SK-N-MC (cell line): ENCODE results near the gene SH2D1B.

Source experiments
- DNase-seq: peaks from one replicate; pipeline ENCODE4 v3.0.0-alpha.2; 2011; ENCODE audit warnings: low read depth, low spot score
- H3K27ac ChIP-seq: fragments of 200-600 bp; sonication (generic); 2 replicates; pipeline ENCODE4 v1.5.1; 2016; ENCODE audit warnings: mixed run types
- H3K36me3 ChIP-seq: fragments of 200-600 bp; sonication (generic); 2 replicates; pipeline ENCODE4 v1.6.1; 2017; ENCODE audit warnings: antibody characterized with exemption, low read length, mixed read lengths; ENCODE audit not compliant: insufficient read depth
- H3K4me3 ChIP-seq: fragments of 200-600 bp; sonication (generic); 2 replicates; pipeline ENCODE4 v1.5.1; 2016
- H3K9ac ChIP-seq: fragments of 200-600 bp; sonication (generic); 2 replicates; pipeline ENCODE4 v1.8.0; 2017; ENCODE audit warnings: mixed run types, mixed read lengths; ENCODE audit not compliant: insufficient read length
- H3K9me3 ChIP-seq: fragments of 200-600 bp; sonication (generic); 2 replicates; pipeline ENCODE4 v1.6.1; 2017; ENCODE audit warnings: low read depth, mild to moderate bottlenecking, antibody characterized with exemption, low read length, moderate library complexity, mixed read lengths
- EZH2 ChIP-seq: fragments of 200-600 bp; sonication (generic); IDR thresholded peaks from one replicate; pipeline ENCODE4 v1.6.1; 2017; ENCODE audit warnings: antibody characterized with exemption
- FOXP2 ChIP-seq: optimal IDR thresholded peaks from 2 replicates; pipeline ENCODE3; 2011; ENCODE audit warnings: mild to moderate bottlenecking, moderate library complexity; ENCODE audit not compliant: insufficient read depth; ENCODE audit errors: extremely low read length, control extremely low read depth
- POLR2AphosphoS5 ChIP-seq: IDR thresholded peaks from 2 replicates; pipeline ENCODE4 v1.6.1; 2012; ENCODE audit warnings: mild to moderate bottlenecking, low read depth, low read length, borderline replicate concordance

Gene SH2D1B

DNA sequence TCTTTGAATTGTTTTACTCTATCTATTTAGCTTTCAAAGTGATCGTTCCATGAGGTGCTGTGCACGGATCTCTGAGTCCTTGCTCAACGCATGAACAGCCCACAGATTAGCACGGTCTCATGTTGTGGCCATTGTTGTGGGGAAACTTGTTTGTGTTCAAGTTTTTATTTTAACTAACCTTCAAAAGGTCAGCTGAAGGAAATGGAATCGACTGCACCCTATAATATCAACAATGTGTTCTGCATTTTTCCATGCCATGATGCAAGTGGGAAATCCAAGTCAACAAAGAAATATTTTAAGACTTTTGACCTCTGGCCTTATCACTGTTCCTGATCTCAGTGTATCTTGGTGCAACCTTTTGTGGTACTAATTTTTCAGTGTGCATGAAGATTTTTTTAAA lies 6.1 kb downstream of the SH2D1B start:
- no peak overlapping the region for H3K4me3 ChIP-seq
- H3K36me3 ChIP-seq, result no peaks in the 10 kb centered on the region
- H3K27ac ChIP-seq, result no peak overlapping the region
- no peak overlapping the region for H3K9ac ChIP-seq
- DNase-seq, result no peak
- TF ChIP-seq EZH2 (no peak), POLR2AphosphoS5 (no peak), FOXP2 (no peak)
- no peaks in the 10 kb centered on the region; the same call in 1 of the 2 replicates for H3K9me3 ChIP-seq

DNA sequence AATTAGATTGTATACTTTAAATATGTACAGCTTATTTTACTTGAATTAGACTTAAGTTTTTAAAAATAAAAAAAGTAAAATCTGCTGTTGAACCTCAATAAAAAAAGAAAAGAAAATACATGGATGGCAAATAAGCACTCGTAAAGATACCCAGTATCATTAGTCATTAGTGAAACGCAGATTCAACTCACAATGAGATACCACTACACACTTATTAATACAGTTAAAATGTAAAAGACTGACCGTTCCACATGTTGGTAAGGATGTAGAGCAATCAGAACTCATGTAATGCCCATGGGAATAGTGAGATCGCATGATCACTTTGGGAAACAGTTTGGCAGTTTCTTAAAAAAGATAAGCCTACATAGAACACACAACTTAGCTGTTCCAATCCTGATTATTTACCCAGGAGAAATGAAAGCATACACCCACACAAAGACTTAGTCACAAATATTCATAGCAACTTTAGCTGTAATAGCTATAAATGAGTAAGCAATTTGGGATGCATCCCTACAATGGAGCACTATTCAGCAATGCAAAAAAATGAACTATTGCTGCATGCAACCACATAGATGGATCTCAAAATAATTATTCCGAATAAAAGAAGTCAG lies 7.3 kb downstream of the SH2D1B start:
- no peak overlapping the region for H3K27ac ChIP-seq
- no peak for DNase-seq
- H3K9ac ChIP-seq, result no peak overlapping the region
- H3K36me3 ChIP-seq, result no peaks in the 10 kb centered on the region
- H3K4me3 ChIP-seq, result no peak overlapping the region
- H3K9me3 ChIP-seq, result no peaks in the 10 kb centered on the region; the same call in 1 of the 2 replicates
- TF ChIP-seq POLR2AphosphoS5, result no peak
- TF ChIP-seq FOXP2, result no peak
- TF ChIP-seq EZH2, result no peak

DNA sequence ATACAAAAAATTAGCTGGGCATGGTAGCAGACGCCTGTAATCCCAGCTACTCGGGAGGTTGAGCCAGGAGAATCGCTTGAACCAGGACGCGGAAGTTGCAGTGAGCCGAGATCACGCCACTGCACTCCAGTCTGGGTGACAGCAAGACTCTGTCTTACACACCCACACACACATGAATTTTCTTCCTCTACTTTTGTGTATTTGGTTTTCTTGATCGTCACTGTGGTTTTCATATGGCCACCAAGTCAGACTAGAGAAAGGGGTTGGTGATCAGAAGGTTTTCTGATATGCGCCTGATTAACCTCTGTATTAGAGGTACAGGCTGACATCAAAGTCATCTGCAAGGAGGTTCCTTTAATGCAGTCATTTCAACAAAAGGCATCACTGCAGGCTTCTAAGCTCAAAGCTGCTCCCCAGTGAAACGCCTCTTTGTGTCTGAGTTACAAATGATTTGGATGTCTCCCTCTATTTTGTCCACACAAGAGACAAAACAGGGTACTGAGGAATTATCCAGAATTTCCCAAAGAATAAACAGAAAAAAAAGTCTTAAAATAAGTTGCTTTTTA lies 11.1 kb downstream of the SH2D1B start:
- no peak overlapping the region for H3K9ac ChIP-seq
- H3K9me3 ChIP-seq, result no peaks in the 10 kb centered on the region; the same call in 1 of the 2 replicates
- no peak for TF ChIP-seq EZH2
- no peak for TF ChIP-seq FOXP2
- no peak for TF ChIP-seq POLR2AphosphoS5
- H3K36me3 ChIP-seq, result no peaks in the 10 kb centered on the region
- H3K4me3 ChIP-seq, result no peak overlapping the region
- DNase-seq, result no peak
- H3K27ac ChIP-seq, result no peak overlapping the region

DNA sequence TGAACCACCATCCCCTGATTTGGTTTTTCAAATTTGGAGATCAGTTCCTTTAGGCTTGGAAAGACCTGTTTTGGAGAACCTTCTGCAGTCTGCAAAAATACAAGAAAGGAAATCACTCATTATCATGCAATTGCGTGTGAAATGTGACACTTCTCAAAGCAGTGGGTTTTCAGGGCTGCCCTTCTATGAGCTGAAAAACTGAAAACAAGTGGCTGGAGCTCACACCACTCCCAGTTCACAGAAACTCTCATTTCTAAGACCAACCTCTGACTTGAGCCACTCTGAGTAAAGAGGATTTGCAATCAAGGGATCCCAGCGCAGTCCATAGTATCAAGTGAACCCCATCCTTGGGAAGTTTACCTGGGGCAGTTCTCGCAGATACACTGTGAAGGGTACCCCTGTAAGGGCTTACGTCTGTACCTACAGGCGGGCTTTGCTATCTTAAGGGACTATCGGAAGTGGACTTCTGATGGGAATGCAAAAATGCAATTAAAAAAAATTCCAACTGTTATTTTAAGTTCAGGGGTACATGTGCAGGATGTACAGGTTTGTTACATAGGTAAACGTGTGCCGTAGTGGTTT lies 12.8 kb downstream of the SH2D1B start:
- TF ChIP-seq EZH2, result no peak
- TF ChIP-seq FOXP2, result no peak
- no peak for TF ChIP-seq POLR2AphosphoS5
- no peaks in the 10 kb centered on the region for H3K36me3 ChIP-seq
- peak overlapping the region; percentile 74 for H3K27ac ChIP-seq
- DNase-seq, result no peak
- no peak overlapping the region for H3K4me3 ChIP-seq
- H3K9me3 ChIP-seq, result no peaks in the 10 kb centered on the region; the same call in 1 of the 2 replicates
- peak overlapping the region; percentile 11 for H3K9ac ChIP-seq

DNA sequence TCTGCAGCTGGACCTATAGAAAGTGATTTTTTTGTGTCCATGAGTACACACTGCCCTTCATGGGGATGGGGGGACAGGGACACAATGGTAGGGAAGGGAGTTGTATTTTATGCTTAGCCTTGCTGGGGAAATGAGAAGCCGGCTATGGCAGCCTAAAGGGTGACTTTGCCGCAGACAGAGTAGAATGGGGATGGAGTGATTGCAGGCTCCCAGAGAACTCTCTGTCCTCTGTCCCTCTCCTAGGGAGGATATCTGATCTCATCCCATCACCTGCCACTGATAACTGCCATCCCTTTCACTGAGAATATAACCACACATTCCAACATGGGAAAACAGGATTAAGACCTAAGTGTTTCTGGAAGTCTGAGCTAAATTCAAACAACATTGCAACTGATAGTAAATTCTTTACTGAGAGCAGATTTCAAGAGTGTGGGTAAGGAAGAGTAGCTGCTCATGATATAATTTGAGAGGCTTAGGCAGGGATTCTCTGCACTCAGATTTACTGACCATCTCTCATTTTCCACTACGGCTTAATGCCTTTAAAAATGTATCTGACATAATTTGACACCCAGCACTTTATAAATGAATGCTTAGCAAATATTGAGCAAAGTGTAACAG lies 13.9 kb downstream of the SH2D1B start:
- no peaks in the 10 kb centered on the region for H3K36me3 ChIP-seq
- H3K27ac ChIP-seq, result peak overlapping the region; percentile 74
- TF ChIP-seq FOXP2 (no peak), POLR2AphosphoS5 (no peak), EZH2 (no peak)
- no peak overlapping the region for H3K9ac ChIP-seq
- H3K4me3 ChIP-seq, result no peak overlapping the region
- no peak for DNase-seq
- H3K9me3 ChIP-seq, result no peaks in the 10 kb centered on the region; the same call in 1 of the 2 replicates

DNA sequence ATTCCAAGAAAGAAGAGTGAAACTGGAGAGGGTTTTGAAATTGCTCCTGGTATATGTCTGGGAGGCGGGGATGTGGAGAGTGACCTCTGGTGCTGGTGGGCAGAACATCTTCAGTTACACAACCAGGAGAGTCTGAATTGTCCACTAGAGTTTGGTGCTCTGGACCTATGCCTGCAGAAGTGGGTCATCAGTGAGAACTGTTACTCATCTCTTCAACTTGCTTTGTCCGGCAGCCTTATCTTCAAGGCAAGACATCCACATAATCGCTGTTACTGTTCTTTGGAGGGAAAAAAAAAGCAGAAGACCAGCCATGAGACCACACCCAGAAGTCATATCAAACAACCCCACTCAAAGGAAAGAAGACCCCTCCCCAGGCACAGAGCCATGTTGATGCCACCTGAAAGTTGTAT lies 14.9 kb downstream of the SH2D1B start:
- TF ChIP-seq POLR2AphosphoS5, result no peak
- no peak for TF ChIP-seq EZH2
- TF ChIP-seq FOXP2, result no peak
- DNase-seq, result no peak
- no peaks in the 10 kb centered on the region for H3K36me3 ChIP-seq
- no peak overlapping the region for H3K4me3 ChIP-seq
- H3K9ac ChIP-seq, result no peak overlapping the region
- no peaks in the 10 kb centered on the region for H3K9me3 ChIP-seq
- H3K27ac ChIP-seq, result peak overlapping the region; percentile 74

DNA sequence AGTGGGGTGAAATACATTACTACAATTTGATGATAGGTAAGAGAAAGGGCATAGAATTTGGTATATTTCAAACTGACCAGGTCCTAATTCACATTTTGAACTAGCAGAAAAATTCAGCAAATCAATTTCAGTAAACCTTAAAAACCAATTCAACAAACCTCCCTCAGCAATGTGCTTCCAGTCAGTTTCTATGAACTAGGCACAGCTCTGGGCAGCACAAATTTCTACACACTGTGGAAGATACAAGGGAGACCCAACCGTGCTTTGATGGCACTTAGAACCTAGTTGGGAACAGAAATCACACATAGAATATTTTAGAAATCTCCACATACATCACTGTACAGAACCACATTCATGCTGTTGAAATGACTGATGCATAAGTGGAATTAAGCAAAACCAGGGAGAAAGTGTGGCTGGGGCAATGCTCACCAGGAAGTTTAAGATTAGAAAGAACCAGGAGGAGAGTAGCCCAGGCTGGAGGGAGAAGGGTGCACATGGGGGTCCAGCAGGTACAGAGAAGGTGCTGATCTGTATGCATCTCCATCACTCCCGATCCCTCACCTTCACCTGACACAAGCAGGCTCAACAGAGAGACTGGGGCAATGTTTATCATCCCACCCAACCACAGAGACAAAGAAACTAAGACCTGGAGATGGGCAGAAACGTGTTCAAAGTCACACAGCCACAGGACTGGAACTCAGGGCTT lies 15.6 kb downstream of the SH2D1B start:
- no peak for TF ChIP-seq POLR2AphosphoS5
- TF ChIP-seq FOXP2, result no peak
- no peak for TF ChIP-seq EZH2
- Histone ChIP-seq H3K9ac (no peak overlapping the region), H3K4me3 (no peak overlapping the region), H3K9me3 (no peaks in the 10 kb centered on the region), H3K27ac (peak overlapping the region; percentile 69), H3K36me3 (no peaks in the 10 kb centered on the region)
- no peak for DNase-seq

DNA sequence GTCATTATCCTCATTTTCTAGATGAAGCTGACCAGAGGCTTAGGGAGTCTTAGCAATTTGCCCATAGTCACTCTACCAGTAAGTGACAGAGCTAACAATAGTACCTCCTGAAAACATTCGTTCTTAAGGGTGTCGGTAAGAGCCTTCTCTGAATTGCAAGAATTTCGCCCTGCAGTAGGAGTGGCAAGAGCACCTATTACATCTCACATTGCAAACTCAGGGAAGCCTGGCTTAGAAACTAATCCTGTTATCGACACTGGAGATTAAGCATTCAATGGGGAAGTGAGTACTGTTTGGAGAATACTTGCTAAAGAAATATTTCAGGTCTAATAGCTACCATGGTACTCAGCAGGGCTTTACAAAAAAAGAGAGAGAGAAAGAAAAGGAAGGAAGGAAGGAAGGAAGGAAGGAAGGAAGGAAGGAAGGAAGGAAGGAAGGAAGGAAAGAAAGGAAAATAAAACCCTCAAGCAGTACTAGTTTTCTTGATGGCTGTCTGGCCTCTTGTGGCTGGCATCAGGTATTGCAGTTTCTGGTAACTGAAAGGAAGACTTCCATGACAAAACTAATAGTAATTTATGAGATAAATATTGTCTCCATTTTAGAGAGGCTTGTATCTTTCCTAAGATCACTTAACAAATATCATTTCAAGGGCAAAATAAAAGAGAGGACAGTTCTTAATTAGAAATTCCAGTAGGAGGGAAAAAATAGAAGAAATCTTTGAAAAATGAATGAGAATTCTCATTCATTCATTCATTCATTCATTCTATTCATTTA lies 20.0 kb downstream of the SH2D1B start:
- TF ChIP-seq EZH2 (no peak), FOXP2 (peak; percentile 52), POLR2AphosphoS5 (peak; percentile 70)
- Histone ChIP-seq H3K36me3 (no peaks in the 10 kb centered on the region), H3K27ac (peak overlapping the region; percentile 99), H3K4me3 (peak overlapping the region; percentile 60), H3K9ac (peak overlapping the region; percentile 91), H3K9me3 (no peaks in the 10 kb centered on the region)
- DNase-seq, result peak; percentile 98
